ENCODE results near the gene ITGA3. TPM values are rescaled to one million over a fixed set of nuclear protein-coding genes. Genes with fewer than 3 reads are reported as not detected.

ITGA3 gene
- total RNA-seq, 6 experiments from 2014 or later = 272 to 319 (median 288) TPM

DNA sequence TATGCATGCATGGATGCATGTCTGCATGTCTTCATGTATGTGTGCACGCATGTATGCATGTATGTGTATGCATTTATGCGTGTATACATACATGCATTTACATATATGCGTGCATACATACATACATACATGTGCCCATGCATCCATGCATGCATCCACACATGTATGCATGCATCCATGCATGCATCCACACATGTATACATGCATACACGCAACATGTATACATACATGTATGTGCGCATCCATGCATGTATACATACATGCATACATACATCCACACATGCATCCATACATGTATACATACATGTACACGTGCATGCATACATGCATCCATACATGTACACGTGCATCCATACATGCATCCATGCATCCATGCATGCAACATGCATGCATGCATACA lies 31.1 kb upstream of the ITGA3 start:
- Mint-ChIP-seq H3K36me3 (ENCODE audit: low read depth) (no peaks in the 10 kb centered on the region), H3K9me3 (no peaks in the 10 kb centered on the region), H3K4me1 (ENCODE audit: low read depth) (peaks cover 56% of the 10 kb centered on the region), H3K4me3 (no peak overlapping the region), H3K27me3 (ENCODE audit: insufficient read depth) (peaks cover 4% of the 10 kb centered on the region), H3K27ac (no peak overlapping the region)
- no peak for DNase-seq
- TF ChIP-seq, protein P1, sequence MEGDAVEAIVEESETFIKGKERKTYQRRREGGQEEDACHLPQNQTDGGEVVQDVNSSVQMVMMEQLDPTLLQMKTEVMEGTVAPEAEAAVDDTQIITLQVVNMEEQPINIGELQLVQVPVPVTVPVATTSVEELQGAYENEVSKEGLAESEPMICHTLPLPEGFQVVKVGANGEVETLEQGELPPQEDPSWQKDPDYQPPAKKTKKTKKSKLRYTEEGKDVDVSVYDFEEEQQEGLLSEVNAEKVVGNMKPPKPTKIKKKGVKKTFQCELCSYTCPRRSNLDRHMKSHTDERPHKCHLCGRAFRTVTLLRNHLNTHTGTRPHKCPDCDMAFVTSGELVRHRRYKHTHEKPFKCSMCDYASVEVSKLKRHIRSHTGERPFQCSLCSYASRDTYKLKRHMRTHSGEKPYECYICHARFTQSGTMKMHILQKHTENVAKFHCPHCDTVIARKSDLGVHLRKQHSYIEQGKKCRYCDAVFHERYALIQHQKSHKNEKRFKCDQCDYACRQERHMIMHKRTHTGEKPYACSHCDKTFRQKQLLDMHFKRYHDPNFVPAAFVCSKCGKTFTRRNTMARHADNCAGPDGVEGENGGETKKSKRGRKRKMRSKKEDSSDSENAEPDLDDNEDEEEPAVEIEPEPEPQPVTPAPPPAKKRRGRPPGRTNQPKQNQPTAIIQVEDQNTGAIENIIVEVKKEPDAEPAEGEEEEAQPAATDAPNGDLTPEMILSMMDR (IDR thresholded peaks at IDR 0.05) = no peak

DNA sequence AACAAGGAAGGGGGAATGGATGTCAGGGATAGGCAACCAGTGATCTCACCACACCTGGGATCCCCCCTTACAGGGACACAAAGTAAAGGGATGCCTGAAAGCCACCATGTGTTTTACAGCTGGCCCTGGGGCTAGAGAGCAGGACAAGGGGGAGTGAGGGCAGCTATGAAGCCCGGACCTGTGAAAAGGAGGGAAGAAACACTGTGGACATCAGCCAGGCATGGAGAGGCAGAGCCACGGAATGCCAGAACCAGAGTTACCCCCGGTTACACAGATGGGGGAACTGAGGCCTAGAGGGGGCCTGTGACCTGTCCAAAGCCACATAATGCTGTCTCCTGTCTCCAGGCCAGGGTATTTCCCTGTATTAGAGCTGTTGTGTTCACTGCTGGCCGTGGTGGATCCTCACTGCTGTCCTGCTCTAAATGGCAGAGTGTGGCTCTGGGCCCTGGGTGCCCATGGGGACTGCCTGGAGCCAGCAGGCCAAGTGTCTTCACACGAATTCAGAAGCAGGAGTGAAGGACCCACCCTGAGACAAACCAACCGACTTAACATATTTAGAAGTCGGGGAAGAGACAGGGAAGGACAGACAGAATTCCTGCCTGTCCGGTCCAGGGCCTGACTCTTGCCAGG lies 29.7 kb upstream of the ITGA3 start:
- peaks cover 51% of the 10 kb centered on the region for H3K4me1 Mint-ChIP-seq (ENCODE audit: low read depth)
- peaks cover 3% of the 10 kb centered on the region for H3K27me3 Mint-ChIP-seq (ENCODE audit: insufficient read depth)
- no peak for DNase-seq
- TF ChIP-seq, protein P1 (IDR thresholded peaks at IDR 0.05) = no peak
- no peaks in the 10 kb centered on the region for H3K36me3 Mint-ChIP-seq (ENCODE audit: low read depth)
- H3K4me3 Mint-ChIP-seq = peak overlapping the region; percentile 88; the same call in 1 of the 2 replicates
- H3K27ac Mint-ChIP-seq = peak overlapping the region; percentile 97
- no peaks in the 10 kb centered on the region for H3K9me3 Mint-ChIP-seq

DNA sequence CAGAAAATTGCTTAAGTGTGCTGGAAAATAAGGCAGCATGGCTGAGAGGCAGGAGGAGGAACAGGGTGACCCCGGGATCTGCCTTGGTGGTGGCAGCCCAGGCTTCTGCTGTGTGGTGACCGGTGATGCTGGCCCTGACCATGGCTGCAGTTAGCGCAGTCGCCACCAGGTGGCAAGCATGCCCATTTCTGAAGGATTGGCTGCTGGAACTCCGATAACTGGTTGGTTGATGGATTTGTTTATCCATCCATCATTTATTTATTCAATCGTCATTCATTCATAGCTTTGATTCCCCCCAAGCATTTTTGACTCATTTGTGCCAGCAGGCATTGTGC lies 29.1 kb upstream of the ITGA3 start:
- DNase-seq = peak; percentile 88

DNA sequence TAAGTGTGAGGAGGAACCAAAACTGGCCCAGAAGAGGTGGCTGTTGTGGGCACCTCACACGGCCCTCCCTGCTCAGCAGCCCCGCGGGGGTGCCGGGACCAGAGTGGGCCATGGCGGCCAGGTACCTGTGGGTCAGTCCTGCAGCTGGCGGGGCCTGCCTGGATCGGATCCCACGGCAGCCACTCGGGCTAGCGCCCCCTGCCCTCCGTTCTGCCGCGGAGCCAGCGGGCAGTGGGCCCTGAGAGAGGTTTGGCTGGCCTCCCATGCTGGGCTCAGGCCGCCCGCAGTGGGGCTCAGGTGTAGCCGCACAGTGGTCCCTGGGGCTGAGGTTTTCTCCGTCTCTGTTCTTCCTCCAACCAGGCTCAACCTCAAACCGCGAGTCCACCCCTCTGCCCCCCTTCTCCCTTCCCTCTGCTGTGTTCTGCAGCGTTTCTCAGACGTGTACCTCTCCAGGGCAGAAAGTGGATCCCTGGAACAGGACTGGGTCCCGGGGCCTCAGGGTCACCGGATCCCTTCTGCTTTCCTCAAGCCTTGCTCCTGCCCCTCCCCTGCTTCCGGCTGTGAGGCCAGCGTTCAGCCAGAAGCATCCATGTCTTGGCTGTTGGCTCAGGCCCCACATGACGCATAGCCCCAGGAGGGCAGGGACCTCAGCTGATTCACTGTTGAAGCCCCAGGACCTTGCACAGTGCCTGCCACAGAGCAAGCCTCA lies 28.6 kb upstream of the ITGA3 start:
- Mint-ChIP-seq H3K27me3 (ENCODE audit: insufficient read depth) (no peaks in the 10 kb centered on the region; the same call in 1 of the 2 replicates), H3K27ac (peak overlapping the region; percentile 97), H3K9me3 (no peaks in the 10 kb centered on the region), H3K36me3 (ENCODE audit: low read depth) (no peaks in the 10 kb centered on the region), H3K4me3 (peak overlapping the region; percentile 88), H3K4me1 (ENCODE audit: low read depth) (peaks cover 39% of the 10 kb centered on the region)
- peak; percentile 95 for DNase-seq
- TF ChIP-seq, protein P1 (IDR thresholded peaks at IDR 0.05) = peak; percentile 77

More for the DNA sequence above, 29.1 kb upstream of the ITGA3 start:
- peak overlapping the region; percentile 97 for H3K27ac Mint-ChIP-seq
- TF ChIP-seq, protein P1 (IDR thresholded peaks at IDR 0.05) = peak; percentile 99
- H3K36me3 Mint-ChIP-seq (ENCODE audit: low read depth) = no peaks in the 10 kb centered on the region
- peak overlapping the region; percentile 88 for H3K4me3 Mint-ChIP-seq
- H3K9me3 Mint-ChIP-seq = no peaks in the 10 kb centered on the region
- H3K27me3 Mint-ChIP-seq (ENCODE audit: insufficient read depth) = no peaks in the 10 kb centered on the region; the same call in 1 of the 2 replicates
- peaks cover 44% of the 10 kb centered on the region for H3K4me1 Mint-ChIP-seq (ENCODE audit: low read depth)

DNA sequence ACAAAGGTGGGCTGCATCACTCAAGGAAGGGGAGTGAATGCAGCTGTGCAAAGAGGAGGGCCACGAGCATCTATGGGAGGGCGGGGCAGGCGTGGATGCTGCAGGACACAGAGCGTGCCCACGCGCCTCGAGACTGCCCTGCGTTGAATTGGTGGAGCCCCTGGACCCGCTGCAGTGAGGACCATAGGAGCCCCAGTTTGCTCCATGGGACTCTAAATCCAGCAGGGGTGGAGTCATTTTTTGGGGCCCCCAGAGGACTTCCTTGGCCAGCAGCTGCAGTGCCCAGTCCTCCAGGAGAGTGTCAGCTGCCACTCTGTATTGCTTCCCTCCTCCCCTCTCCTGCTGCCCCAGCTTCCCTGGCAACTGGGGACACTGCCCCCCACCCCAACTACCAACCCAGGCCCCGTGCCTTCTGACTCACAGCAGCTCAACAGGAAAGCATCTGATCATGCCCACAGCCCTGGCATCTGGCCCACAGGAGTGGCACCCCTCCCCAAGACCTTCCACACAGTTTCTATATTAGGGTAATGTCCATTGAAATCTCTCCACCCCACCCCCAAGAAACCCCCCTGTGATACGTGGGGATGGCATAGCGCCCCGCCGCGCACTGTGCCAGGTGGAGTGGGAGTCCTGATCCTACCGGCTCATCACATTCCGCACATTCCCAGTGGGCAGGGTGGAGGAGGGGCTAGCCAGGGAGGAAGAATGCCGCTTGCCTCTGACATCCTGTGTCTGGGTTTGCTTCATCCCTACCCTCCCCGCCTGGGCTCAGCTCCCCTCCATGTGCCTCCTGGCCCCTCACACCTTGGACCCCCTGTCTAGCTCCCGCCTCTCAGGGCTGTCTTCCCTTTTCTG lies 27.8 kb upstream of the ITGA3 start:
- Mint-ChIP-seq H3K4me3 (peak overlapping the region; percentile 88), H3K9me3 (no peaks in the 10 kb centered on the region), H3K36me3 (ENCODE audit: low read depth) (no peaks in the 10 kb centered on the region), H3K4me1 (ENCODE audit: low read depth) (peaks cover 35% of the 10 kb centered on the region), H3K27me3 (ENCODE audit: insufficient read depth) (no peaks in the 10 kb centered on the region; the same call in 1 of the 2 replicates), H3K27ac (peak overlapping the region; percentile 97)
- TF ChIP-seq, protein P1 (IDR thresholded peaks at IDR 0.05) = no peak
- peak; percentile 52 for DNase-seq

Measured in HFFc6 (cell line).